Kidney capillary endothelial cell (primary cell): ENCODE data around the gene FAM53B.

ENCODE experiments used
- DNase-seq: peaks from one replicate; pipeline ENCODE4 v3.0.0-alpha.2; 2018; ENCODE audit warnings: low spot score

The FAM53B gene

GRCh38 chr10:124696446-124697392, 47.5 kb downstream of the FAM53B start:
- no peak for DNase-seq

- DNase-seq: no peak
Observed at GRCh38 chr10:124695259-124695658, 48.9 kb downstream of the FAM53B start.

- DNase-seq: no peak
Observed at GRCh38 chr10:124694481-124695220, 49.5 kb downstream of the FAM53B start.

GRCh38 chr10:124693801-124694416, 50.3 kb downstream of the FAM53B start:
- no peak for DNase-seq

GRCh38 chr10:124693396-124693795, 50.8 kb downstream of the FAM53B start:
- no peak for DNase-seq

GRCh38 chr10:124692100-124692446, 52.1 kb downstream of the FAM53B start:
- DNase-seq: no peak

GRCh38 chr10:124691421-124692099, 52.6 kb downstream of the FAM53B start:
- DNase-seq: no peak

- DNase-seq: no peak
Observed at GRCh38 chr10:124691002-124691401, 53.2 kb downstream of the FAM53B start.

- no peak for DNase-seq
Observed at GRCh38 chr10:124689911-124690498, 54.2 kb downstream of the FAM53B start.

GRCh38 chr10:124688889-124689670, 55.1 kb downstream of the FAM53B start:
- no peak for DNase-seq

- no peak for DNase-seq
Observed at GRCh38 chr10:124688386-124688785, 55.8 kb downstream of the FAM53B start.

GRCh38 chr10:124686707-124687376, 57.3 kb downstream of the FAM53B start:
- no peak for DNase-seq

- no peak for DNase-seq
Observed at GRCh38 chr10:124685261-124685660, 58.9 kb downstream of the FAM53B start.

GRCh38 chr10:124683814-124684213, 60.4 kb downstream of the FAM53B start:
- DNase-seq: no peak

- DNase-seq: no peak
Observed at GRCh38 chr10:124681626-124682552, 62.3 kb downstream of the FAM53B start.

- no peak for DNase-seq
Observed at GRCh38 chr10:124681091-124681490, 63.1 kb downstream of the FAM53B start.

GRCh38 chr10:124680675-124681074, 63.5 kb downstream of the FAM53B start:
- peak; percentile 70 for DNase-seq

GRCh38 chr10:124679401-124679800, 64.8 kb downstream of the FAM53B start:
- DNase-seq: no peak

- DNase-seq: no peak
Observed at GRCh38 chr10:124678557-124679240, 65.5 kb downstream of the FAM53B start.
